A673 (cell line): ENCODE results near the gene CDK5RAP3.

Experiments
- CTCF ChIP-seq: fragments of 300-800, 200-600 bp; sonication (generic); conservative IDR thresholded peaks from 2 replicates; pipeline ENCODE4 v1.5.1; 2017; ENCODE audit warnings: low read depth, mild to moderate bottlenecking, antibody characterized with exemption, low read length, moderate library complexity, mixed read lengths
- EZH2 ChIP-seq: fragments of 200-600 bp; sonication (generic); IDR thresholded peaks from 2 replicates; pipeline ENCODE4 v1.6.1; 2017; ENCODE audit warnings: borderline replicate concordance, low read depth, mild to moderate bottlenecking, mixed read lengths, antibody characterized with exemption, low read length; ENCODE audit not compliant: poor library complexity, severe bottlenecking

GRCh38 chr17:47950448-47950847, 20.5 kb upstream of the CDK5RAP3 start:
- TF ChIP-seq EZH2: no peak
- no peak for TF ChIP-seq CTCF
